ENCODE results near the gene MRFAP1.

MRFAP1 gene

DNA sequence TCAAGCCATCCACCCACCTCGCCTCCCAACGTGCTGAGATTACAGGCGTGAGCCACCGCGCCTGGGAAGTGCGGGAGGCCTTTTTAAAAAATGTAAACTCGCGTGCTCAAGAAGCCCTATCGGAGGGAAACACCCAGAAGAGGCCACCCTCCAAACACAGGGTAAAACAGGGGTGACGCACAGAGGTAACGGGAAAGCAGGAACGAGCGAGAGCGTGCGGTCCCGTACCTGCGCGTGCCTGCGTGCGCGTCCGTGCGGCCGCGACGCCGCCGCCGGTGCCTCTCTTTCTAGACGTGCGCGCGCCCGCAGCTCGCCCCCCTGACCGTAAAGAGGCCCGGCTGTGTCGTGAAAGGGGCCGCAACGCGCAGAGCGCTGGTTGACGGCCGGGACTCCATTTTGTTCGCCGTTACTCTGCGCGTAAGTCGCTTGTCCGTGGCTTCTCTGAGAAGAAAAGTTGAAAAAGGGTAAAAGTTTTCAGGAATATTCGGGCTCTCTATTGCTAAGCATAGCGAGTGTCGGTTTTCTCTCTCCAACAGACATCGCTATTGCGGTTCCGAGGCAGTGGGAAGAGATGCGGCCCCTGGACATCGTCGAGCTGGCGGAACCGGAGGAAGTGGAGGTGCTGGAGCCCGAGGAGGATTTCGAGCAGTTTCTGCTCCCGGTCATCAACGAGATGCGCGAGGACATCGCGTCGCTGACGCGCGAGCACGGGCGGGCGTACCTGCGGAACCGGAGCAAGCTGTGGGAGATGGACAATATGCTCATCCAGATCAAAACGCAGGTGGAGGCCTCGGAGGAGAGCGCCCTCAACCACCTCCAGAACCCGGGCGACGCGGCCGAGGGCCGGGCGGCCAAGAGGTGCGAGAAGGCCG lies at the start of gene MRFAP1:
TSS of gene MRFAP1 (plus strand) at position 394 of the 872 bp plus-strand sequence. CDS start at position 572, 178 bp downstream.
- peak; percentile 96 to 97 for DNase-seq

DNA sequence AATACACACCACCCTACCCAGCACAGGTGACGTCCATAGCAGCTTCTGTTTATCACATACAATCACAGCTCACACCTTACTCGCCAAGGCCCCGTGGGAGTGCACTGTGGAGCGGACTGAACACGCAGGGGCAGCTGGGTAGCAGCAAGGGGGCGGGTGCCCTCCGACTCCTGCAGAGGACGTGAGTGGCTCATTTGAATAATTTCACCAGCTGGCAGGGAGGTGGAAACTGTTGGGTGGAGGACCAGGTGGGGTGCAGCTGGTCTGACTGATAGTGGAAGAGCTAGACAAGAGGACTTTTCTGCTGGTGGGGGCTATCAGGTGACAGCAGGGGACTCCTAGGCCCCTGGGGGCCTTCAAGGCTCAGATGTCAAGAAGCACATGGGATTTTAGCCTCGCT lies 49.2 kb upstream of the MRFAP1 start:
- DNase-seq, result peak; percentile 16 to 63

DNA sequence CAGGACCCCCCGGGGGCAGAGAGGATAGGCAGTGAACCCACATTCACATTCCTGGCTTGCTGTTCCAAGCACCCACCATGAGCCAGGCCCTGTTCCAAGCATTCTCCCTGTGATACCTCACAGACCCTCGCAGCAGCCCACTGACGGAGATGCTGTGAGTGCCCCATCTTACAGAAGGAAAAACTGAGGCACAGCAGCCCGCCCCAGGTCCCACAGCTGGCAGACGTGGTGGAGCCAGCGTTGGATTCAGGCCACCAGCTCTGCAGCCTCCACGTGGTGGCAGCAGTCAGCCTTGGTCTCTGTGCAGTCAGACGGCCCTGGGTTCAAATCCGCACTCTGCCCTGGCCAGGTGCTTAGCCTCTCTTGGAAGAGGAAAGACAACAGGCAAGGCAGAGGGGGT lies 48.7 kb upstream of the MRFAP1 start:
- no peak for DNase-seq

DNA sequence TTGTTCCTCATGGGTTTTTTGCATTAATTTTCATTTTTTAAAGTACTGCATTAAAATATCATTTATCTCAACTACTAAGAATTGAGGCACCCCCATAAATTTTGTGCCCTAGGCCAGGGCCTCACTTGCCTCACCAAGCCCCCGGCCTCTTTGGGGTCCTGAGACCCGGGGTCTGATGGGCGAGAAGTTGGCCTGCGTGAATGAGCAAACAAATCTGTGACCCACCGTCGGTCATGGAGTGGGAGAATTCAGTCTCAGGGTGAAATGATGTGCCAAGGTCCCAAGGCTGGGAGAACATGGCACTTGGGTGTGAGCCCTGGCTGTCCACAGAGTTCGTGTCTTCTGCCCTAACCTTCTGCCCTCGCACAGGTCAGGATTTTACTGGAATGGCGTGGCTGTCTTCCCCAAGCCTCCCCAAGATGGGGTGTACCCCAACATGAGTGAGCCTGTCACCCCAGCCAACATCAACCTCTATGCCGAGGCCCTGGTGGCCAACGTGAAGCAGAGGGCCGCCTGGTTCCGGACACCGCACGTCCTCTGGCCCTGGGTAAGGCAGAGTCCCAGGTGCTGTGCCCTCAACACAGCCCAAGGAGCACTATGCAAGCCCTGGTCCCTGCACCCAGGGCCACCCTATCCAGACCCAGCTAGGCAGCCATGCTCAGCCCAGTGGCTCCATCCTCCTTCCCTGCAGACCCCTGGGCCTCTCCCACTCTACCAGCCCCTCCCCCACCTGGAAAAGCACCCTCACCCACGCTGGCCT lies 47.5 kb upstream of the MRFAP1 start:
- DNase-seq, result no peak

DNA sequence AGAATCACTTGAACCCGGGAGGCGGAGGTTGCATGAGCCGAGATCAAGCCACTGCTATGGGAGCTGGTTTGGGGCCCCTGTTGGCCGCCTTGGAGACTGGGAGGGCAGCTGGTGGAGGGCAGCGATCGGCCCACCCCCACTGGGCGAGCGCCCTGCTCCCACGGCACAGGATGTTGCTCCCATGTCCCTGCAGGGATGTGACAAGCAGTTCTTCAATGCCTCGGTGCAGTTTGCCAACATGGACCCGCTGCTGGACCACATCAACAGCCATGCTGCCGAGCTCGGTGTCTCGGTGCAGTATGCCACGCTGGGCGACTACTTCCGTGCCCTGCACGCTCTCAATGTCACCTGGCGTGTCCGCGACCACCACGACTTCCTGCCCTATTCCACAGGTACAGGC lies 46.1 kb upstream of the MRFAP1 start:
- DNase-seq, result no peak

DNA sequence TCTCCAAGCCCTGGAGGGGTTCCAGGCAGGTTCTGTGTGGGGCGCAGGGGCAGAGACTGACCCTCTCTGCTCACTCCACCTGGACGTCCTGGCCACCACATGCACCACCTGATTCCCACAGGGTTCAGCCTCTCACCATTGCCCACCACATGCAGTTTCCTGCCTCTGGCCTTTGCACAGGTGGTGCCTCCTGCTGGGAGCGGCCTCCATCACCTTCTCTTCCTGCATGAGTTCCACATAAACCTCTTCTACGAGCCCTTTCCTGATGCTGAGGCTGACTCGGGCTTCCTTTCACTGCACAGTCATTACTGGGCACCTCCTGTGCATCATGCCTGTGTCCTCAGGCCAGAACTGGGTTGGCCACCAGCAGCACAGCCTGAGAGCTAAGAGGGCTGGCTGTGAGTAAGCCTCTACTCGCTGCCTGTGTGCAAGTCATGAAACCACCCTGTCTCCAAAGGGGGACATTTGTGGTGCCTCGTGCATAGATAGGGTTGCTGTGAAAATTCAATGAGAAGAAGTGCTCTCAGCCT lies 45.6 kb upstream of the MRFAP1 start:
- DNase-seq, result no peak

DNA sequence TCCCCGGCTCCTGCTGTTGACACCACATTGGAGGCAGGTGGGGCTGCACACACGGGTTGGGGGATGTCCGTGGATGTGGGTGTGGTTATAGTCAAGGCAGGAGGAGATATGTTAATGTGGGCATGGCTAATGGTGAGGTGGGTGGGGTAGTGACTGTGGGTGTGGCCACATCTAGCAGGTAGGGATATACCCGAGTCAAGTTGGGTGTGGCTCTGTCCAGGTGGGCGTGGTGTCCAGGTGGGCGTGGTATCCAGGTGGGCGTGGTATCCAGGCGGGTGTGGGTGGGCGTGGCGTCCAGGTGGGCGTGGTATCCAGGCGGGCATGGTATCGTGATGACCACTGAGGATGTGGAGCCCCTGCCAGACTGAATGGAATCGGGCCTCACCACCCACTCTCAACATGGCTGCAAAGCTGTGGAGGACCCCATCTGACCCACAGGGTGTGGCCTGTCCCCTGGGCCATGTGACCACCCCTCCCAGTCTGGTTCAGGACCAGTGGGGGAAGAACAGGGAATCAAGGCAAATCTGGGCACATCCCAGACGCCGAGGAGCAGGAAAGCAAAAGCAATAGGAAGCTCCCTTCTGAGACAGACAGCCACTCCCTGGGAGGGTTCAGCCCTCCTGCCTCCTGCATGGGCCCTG lies 44.5 kb upstream of the MRFAP1 start:
- DNase-seq, result no peak

DNA sequence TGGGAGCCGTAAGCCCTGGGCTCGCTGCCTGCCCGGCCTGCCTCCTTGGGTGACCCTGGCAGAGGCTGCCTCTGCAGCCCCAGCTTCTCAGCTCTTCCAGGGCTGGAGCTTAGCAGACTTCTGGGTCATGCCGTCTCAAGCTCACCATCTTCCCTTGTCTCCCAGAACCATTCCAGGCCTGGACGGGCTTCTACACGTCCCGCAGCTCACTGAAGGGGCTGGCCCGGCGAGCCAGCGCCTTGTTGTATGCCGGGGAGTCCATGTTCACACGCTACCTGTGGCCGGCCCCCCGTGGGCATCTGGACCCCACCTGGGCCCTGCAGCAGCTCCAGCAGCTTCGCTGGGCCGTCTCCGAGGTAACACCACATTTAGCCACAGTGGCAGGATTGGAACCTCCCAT lies 43.5 kb upstream of the MRFAP1 start:
- no peak for DNase-seq

DNA sequence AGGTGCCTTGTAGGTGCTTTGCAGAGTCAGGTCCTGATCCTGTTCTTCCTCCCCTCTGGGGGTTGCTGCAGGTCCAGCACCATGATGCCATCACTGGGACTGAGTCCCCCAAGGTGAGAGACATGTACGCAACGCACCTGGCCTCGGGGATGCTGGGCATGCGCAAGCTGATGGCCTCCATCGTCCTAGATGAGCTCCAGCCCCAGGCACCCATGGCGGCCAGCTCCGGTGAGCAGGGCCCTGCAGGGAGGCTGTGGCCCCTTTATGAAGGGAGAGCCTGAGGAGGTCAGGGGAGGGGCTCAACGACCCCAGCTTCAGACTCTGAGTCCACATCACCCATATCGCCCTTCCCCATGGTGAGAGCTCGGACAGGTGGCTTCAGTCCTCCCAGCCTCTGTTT lies 42.4 kb upstream of the MRFAP1 start:
- no peak for DNase-seq

DNA sequence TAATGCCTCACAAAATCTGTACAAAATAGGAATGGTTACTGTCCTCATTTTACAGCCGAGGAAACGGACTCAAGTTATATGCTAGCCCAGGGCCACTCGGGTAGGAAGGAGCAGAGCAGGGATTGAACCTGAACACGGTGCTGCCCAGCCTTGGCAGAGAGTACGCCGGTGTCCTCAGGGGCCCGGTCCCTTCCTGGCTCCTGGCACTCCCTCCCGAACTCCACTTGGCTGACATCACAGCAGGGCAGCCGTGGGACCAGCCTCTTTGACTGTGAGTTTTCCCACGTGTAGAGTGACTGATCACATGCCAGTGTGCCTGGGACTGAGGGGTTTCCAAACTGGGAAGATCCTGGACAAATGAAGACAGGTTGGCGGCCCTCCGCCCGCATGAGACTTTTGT lies 41.8 kb upstream of the MRFAP1 start:
- DNase-seq, result no peak

DNA sequence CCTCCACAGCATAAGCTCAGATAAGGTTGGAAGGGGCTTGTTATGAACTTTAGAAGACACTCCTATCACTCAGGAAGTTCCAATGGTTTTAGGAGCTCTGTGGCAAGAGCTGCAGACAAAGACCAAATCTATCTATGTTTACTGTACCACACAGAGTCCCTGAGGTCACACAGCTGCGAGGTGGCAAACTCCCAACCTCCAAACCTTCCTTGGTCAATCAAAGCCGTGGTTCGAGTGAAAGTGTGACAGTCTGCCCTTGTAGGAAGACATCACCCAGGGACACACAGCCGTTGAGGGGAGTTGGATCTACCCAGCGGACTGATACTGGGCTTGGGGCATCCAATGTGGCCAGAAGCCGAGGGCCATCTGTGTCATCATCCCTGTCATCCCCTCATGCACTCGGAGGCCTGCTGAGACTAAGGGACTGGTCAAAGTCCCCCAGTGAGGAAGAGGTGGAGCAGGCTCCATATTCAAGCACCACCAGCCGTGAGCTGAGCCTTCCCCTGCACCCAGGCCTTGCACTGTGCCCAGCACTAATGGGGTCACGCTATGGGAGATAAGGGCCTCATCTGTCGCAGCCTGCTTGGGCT lies 38.7 kb upstream of the MRFAP1 start:
- DNase-seq, result no peak

DNA sequence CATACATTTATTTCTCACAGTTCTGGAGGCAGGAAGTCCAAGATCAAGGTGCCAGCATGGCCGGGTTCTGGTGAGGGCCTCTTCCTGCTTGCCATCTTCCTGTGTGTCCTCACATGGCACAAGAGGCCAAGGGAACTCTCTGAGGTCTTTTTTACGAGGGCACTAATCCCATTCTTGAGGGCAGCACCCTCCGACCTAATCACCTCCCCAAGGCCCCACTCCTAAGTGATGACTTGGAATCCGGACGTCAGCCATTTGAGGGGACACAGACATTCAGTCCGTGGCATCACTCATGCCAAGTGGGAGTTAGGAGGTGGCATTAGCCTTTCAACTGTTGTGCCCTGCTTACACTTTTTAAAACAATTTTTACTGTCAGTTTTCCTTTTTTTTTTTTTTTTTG lies 38.2 kb upstream of the MRFAP1 start:
- DNase-seq, result no peak

DNA sequence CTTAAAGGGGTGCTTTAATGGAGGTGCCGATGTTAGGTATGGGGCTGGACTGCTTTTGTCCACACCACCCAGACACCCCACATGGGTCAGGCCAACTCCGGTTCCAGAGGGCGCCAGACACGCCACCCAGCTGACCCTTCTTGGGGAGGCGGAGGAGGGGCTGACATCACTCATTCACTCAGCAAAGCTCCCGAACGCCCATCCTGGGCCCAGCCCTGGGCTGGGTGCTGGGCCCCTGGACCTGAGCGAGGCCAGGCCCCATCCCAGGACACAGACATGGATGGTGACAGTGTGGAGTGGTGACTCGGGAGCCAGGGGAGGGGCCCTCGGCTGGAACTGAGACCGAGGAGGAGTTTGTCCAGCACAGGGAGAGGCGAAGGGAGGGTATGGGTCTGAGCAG lies 37.4 kb upstream of the MRFAP1 start:
- no peak for DNase-seq

DNA sequence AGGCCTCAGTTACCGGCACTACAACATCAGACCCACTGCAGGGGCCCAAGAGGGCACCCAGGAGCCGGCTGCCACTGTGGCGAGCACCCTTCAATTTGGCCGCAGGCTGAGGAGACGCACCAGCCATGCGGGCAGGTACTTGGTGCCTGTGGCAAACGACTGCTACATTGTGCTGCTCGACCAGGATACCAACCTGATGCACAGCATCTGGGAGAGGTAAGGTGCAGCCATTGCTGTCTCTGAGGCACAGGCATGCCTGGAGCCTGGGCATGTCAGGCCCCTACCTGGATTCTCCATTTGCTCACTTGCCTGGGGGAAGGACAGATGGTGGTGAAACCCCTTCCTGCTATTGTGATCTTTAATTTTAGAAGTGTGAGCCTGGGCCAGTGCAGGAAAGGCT lies 35.4 kb upstream of the MRFAP1 start:
- no peak for DNase-seq

DNA sequence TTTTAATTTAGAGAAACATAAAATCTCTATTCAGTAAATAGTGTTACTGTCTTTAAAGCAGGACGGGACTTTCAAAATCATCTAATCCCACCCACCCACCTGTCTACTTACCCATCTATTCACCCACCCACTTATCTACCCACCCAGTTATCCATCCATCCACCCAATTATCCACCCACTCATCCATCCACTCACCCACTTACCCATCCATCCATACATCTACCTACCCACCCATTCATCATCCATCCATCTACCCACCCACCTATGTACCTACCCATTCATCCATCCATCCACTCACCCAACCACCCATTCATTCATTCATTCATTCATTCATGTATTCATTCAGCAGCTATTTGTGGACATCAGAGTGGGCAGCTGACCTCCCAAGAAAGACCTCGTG lies 34.9 kb upstream of the MRFAP1 start:
- no peak for DNase-seq

DNA sequence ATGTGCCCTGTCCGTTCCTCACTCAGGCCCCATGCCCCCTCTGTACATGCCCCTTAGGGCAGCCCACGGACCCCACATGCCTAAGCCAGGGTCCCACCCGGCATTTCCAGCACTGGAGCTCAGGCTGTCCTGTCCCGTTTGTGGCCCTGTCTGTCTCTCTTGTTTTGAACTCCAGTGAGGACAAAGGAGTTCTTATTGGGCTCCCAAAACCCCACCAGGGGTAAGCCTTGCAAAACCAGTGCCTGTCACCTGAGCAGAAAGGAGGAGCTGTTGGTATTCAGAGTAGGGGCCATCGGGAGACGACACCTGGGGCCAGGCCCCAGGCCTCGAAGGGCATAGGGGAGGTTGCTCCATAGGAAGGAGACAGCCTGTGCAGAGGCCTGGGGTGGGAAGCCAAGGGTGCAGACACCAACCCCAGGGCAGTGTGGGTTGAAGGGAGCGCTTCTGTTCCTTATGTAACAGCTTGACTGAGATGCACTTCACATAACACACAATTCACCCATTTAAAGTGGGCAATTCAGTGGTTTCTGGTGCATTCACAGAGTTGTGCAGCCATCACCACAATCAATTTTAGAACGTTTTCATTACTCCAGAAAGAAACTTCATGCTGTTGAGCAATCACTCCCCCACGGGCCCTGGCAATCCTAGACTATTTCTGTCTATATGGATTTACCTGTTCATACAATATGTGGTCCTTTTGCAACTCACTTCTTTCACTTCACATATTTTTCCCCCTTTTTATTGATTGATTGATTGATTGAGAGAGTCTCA lies 33.8 kb upstream of the MRFAP1 start:
- no peak for DNase-seq

DNA sequence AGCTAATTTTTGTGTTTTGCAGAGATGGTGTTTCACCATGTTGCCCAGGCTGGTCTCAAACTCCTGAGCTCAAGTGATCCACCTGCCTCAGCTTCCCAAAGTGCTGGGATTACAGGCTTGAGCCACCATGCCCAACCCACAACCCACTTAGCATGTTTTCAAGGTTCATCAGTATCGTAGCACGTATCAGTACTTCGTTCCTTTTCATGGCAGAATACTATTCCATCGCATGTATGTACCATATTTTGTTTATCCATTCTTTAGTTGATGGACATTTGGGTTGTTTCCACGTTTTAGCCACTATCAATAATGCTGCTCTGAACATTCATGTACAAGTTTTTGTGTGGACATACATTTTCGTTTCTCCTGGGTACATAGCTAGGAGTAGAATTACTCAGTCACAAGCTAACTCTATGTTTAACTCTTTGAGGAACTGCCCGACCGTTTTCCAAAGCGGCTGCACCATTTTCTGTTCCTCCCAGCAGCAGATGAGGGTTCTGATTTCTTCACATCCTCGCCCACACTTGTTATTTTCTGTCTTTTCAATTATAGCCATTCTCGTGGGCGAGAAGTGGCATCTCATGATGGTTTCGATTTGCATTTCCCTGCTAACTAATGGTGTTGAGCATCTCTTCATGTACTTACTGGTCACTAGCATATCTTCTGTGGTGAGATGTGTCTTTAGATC lies 33.0 kb upstream of the MRFAP1 start:
- no peak for DNase-seq

DNA sequence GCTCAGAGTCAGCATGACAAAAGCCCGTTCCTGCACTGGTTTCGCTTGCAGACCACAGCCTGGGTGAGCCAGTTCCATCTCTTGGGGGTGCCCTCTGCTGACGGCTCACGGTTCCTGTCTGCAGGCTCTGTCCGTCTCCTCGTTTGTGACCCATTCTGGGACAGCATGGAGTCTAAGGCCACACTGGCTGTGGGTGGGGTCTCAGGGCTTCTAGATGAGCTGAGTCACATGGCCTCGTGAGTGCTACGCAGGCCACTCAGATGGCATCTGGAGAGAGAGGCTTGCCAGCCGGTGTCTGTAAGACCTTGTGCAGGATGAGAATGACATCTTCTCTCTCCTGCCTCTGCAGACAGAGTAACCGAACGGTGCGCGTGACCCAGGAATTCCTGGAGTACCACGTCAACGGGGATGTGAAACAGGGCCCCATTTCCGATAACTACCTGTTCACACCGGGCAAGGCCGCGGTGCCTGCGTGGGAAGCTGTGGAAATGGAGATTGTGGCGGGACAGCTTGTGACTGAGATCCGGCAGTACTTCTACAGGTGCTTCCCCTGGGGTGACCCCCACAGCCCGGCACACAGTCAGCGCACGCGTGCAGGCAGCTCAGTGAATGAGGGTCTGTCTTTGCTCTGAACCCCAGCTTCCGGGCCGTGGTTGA lies 31.6 kb upstream of the MRFAP1 start:
- no peak for DNase-seq

DNA sequence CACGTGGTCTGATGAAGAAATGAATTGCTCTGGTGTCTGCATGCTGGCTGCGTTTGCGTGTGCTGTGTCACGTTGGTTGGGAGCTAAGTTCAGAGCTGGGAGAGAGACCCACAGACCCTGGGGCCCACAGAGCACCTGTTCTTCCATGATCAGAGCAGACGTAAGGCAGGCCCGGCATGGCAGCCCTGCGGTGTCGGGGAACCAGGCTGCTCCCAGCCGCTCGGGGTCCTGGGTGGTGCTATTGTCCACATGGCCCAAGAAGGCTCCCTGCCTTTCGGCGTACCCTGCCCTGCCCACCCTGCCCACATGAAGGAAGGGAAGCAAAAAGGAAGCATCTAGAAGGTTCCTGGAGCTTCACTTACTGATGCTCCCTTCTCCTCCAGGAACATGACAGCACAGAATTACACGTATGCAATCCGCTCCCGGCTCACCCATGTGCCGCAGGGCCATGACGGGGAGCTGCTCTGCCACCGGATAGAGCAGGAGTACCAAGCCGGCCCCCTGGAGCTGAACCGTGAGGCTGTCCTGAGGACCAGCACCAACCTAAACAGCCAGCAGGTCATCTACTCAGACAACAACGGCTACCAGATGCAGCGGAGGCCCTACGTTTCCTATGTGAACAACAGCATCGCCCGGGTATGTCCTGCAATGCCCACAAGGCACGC lies 30.9 kb upstream of the MRFAP1 start:
- no peak for DNase-seq

DNA sequence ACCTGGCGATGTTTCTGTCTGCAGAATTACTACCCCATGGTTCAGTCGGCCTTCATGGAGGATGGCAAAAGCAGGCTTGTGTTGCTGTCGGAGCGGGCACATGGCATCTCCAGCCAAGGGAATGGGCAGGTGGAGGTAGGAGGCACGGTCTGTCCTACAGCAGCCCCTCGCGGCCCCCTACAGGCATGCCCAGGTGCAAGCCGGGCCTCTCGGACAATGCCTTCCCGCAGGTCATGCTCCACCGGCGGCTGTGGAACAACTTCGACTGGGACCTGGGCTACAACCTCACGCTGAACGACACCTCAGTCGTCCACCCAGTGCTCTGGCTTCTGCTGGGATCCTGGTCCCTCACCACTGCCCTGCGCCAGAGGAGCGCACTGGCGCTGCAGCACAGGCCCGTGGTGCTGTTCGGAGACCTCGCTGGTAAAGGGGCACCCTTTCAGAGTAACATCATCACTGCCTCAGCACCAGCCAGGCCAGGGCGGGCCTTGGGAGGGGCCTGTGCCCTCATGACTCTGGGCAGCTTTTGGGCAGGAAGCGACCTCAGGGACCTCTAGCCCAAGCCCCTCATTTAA lies 29.5 kb upstream of the MRFAP1 start:
- DNase-seq, result no peak

Data from NCI-H2081 (cell line).